ENCODE measurements around the gene SLF2. TPM values are rescaled to one million over a fixed set of nuclear protein-coding genes. Genes with fewer than 3 reads are reported as not detected.

SLF2 gene
- total and polyA plus RNA-seq, 2 of the 8 experiments (the other 6 are each of a cell fraction or from before 2014, with no cell fraction given), result 5.5 to 20.9 TPM

GRCh38 chr10:100882252-100882651 is 30.5 kb upstream of the SLF2 start (continued):
- TF ChIP-seq CHD7 (IDR thresholded peaks at IDR 0.05; ENCODE audit: insufficient replicate concordance, low read length) (no peak), CBX5 (IDR thresholded peaks at IDR 0.05; ENCODE audit: low read depth, low read length) (no peak), USF2 (IDR thresholded peaks at IDR 0.05; ENCODE audit: low read length) (no peak), GTF2F1 (IDR thresholded peaks at IDR 0.05; ENCODE audit: borderline replicate concordance, low read depth, low read length) (no peak), ASH2L (IDR thresholded peaks at IDR 0.05; ENCODE audit: low read length) (no peak), NANOG (IDR thresholded peaks at IDR 0.05; ENCODE audit: insufficient read depth, low read depth, low read length, poor library complexity, severe bottlenecking) (no peak)
